Left ventricle myocardium inferior (tissue), 1 donor: ENCODE data around the gene ARHGAP42. TPM values are rescaled to one million over a fixed set of nuclear protein-coding genes. Genes with fewer than 3 reads are reported as not detected.
A peak's percentile ranks its signal among the peaks of the same experiment; 100 is the strongest.

ENCODE experiments used
- DNase-seq: peaks from one replicate; pipeline ENCODE4 v3.0.0-alpha.2; 2020
- H3K27ac ChIP-seq: fragments of 200-600 bp; replicated peaks from 2 replicates; pipeline ENCODE4 v1.8.0; 2021
- H3K27me3 ChIP-seq: fragments of 200-600 bp; 2 replicates; pipeline ENCODE4 v1.8.0; 2021; ENCODE audit warnings: low read depth
- H3K36me3 ChIP-seq: fragments of 200-600 bp; 2 replicates; pipeline ENCODE4 v1.8.0; 2021
- H3K4me1 ChIP-seq: fragments of 200-600 bp; 2 replicates; pipeline ENCODE4 v1.8.0; 2021
- H3K4me3 ChIP-seq: fragments of 200-600 bp; 2 replicates; pipeline ENCODE4 v1.8.0; 2021; ENCODE audit warnings: mild to moderate bottlenecking, moderate library complexity
- H3K9me3 ChIP-seq: fragments of 200-600 bp; replicated peaks from 2 replicates; pipeline ENCODE4 v1.8.0; 2021
- CTCF ChIP-seq: fragments of 200-600 bp; IDR thresholded peaks from 2 replicates; pipeline ENCODE4 v1.8.0; 2021; ENCODE audit warnings: antibody characterized with exemption, mild to moderate bottlenecking, borderline replicate concordance
- intact Hi-C: fragments of 100-400 bp; cut with micrococcal nuclease; formaldehyde crosslinking; loops from one replicate; pipeline ENCODE4 v1.11.0; 2022
- total RNA-seq: library from RNA; stranded (reverse); fragmentation: NEBNext Ultra II Directional; extraction: Animal tissue kit (Norgen Biotek cat#: 25700); gene quantifications from one replicate; pipeline ENCODE4 v1.2.1, GENCODE V29; 2021
- donor health status: DM: no; HTN: yes; CAD: no; lungs with severe emphysema.

The ARHGAP42 gene
- total RNA-seq, 1 donor from 2014 or later: 11.1 TPM

GRCh38 chr11:100940111-100940510 is 253.0 kb downstream of the ARHGAP42 start:
- DNase-seq: no peak
- intact Hi-C loops: no loop called here
- TF ChIP-seq CTCF: no peak
- H3K4me1 ChIP-seq: peaks cover 29% of the 10 kb centered on the region
- H3K27ac ChIP-seq: no peak overlapping the region
- H3K9me3 ChIP-seq: no peaks in the 10 kb centered on the region
- no peaks in the 10 kb centered on the region for H3K27me3 ChIP-seq
- peaks cover 8% of the 10 kb centered on the region for H3K36me3 ChIP-seq
- H3K4me3 ChIP-seq: no peak overlapping the region

- H3K4me1 ChIP-seq: peaks cover 29% of the 10 kb centered on the region
- intact Hi-C loops: no loop called here
- H3K4me3 ChIP-seq: no peak overlapping the region
- peaks cover 8% of the 10 kb centered on the region for H3K36me3 ChIP-seq
- H3K27me3 ChIP-seq: no peaks in the 10 kb centered on the region
- no peak for TF ChIP-seq CTCF
- H3K9me3 ChIP-seq: no peaks in the 10 kb centered on the region
- H3K27ac ChIP-seq: no peak overlapping the region
- no peak for DNase-seq
Observed at GRCh38 chr11:100941033-100941432, 253.9 kb downstream of the ARHGAP42 start.

GRCh38 chr11:100942016-100942415 is 254.9 kb downstream of the ARHGAP42 start:
- intact Hi-C loops: no loop called here

GRCh38 chr11:100948936-100949335 is 261.8 kb downstream of the ARHGAP42 start:
- Histone ChIP-seq H3K27ac (no peak overlapping the region), H3K27me3 (no peaks in the 10 kb centered on the region), H3K36me3 (no peaks in the 10 kb centered on the region), H3K9me3 (no peaks in the 10 kb centered on the region), H3K4me1 (no peaks in the 10 kb centered on the region), H3K4me3 (no peak overlapping the region)
- no peak for TF ChIP-seq CTCF
- intact Hi-C loops: no loop called here
- DNase-seq: no peak

More at GRCh38 chr11:100942016-100942415, 254.9 kb downstream of the ARHGAP42 start:
- no peaks in the 10 kb centered on the region for H3K36me3 ChIP-seq
- peaks cover 29% of the 10 kb centered on the region for H3K4me1 ChIP-seq
- peak; percentile 46 for DNase-seq
- no peaks in the 10 kb centered on the region for H3K27me3 ChIP-seq
- no peak overlapping the region for H3K27ac ChIP-seq
- H3K9me3 ChIP-seq: no peaks in the 10 kb centered on the region
- TF ChIP-seq CTCF: no peak
- no peak overlapping the region for H3K4me3 ChIP-seq

GRCh38 chr11:100949443-100949842 is 262.4 kb downstream of the ARHGAP42 start:
- no peaks in the 10 kb centered on the region for H3K36me3 ChIP-seq
- DNase-seq: no peak
- no peaks in the 10 kb centered on the region for H3K27me3 ChIP-seq
- no peak overlapping the region for H3K4me3 ChIP-seq
- no peaks in the 10 kb centered on the region for H3K4me1 ChIP-seq
- H3K9me3 ChIP-seq: no peaks in the 10 kb centered on the region
- intact Hi-C loops: no loop called here
- no peak for TF ChIP-seq CTCF
- H3K27ac ChIP-seq: no peak overlapping the region

GRCh38 chr11:100955318-100955717 is 268.2 kb downstream of the ARHGAP42 start:
- Histone ChIP-seq H3K36me3 (no peaks in the 10 kb centered on the region), H3K4me3 (no peak overlapping the region), H3K9me3 (no peaks in the 10 kb centered on the region), H3K4me1 (no peaks in the 10 kb centered on the region), H3K27ac (no peak overlapping the region), H3K27me3 (no peaks in the 10 kb centered on the region)
- intact Hi-C loops: no loop called here
- no peak for TF ChIP-seq CTCF
- DNase-seq: no peak
